GM06990 (cell line): ENCODE data around the gene RBM15B.

Source experiments
- DNase-seq: peaks from one replicate; pipeline ENCODE4 v3.0.0-alpha.2; 2011; ENCODE audit not compliant: insufficient read length; ENCODE audit errors: extremely low read depth
- H3K27me3 ChIP-seq: replicated peaks from 2 replicates; pipeline ENCODE4 v1.6.0; 2011; ENCODE audit warnings: low read length; ENCODE audit not compliant: control insufficient read depth, insufficient read depth
- H3K36me3 ChIP-seq: 2 replicates; pipeline ENCODE4 v1.5.1; 2011; ENCODE audit warnings: low read length; ENCODE audit not compliant: control insufficient read depth, insufficient read depth
- H3K4me3 ChIP-seq: replicated peaks from 2 replicates; pipeline ENCODE4 v1.5.1; 2011; ENCODE audit warnings: low read depth, mild to moderate bottlenecking, control low read depth, low read length
- TF ChIP-seq, protein P1 (sequence below): IDR thresholded peaks from 2 replicates; pipeline ENCODE4 v1.5.1; 2011; ENCODE audit warnings: low read length, control low read depth, mild to moderate bottlenecking, inconsistent platforms; ENCODE audit not compliant: insufficient read depth, poor library complexity, severe bottlenecking

The RBM15B gene, protein sequence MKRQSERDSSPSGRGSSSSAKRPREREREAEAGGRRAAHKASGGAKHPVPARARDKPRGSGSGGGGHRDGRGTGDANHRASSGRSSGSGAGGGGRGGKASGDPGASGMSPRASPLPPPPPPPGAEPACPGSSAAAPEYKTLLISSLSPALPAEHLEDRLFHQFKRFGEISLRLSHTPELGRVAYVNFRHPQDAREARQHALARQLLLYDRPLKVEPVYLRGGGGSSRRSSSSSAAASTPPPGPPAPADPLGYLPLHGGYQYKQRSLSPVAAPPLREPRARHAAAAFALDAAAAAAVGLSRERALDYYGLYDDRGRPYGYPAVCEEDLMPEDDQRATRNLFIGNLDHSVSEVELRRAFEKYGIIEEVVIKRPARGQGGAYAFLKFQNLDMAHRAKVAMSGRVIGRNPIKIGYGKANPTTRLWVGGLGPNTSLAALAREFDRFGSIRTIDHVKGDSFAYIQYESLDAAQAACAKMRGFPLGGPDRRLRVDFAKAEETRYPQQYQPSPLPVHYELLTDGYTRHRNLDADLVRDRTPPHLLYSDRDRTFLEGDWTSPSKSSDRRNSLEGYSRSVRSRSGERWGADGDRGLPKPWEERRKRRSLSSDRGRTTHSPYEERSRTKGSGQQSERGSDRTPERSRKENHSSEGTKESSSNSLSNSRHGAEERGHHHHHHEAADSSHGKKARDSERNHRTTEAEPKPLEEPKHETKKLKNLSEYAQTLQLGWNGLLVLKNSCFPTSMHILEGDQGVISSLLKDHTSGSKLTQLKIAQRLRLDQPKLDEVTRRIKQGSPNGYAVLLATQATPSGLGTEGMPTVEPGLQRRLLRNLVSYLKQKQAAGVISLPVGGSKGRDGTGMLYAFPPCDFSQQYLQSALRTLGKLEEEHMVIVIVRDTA

DNA sequence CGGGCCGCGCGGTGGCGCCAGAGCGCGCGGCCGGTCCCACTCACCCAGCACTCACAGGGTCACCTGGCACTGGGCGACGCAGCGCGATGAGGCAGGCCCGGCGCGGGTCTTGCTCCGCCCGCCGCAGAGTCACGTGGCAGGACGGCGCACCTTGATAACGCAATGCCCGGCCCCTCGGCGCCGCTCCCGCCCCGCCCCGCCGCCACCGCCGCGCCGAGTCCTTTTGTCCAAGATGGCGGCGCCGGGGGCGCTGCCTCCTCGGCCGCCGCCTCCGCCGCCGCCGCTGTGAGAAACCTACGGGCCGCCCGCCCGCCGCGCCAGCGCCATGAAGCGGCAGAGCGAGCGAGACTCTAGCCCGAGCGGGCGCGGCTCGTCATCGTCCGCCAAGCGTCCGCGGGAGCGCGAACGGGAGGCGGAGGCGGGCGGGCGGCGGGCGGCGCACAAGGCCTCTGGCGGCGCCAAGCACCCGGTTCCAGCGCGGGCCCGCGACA is at the start of gene RBM15B:
Gene RBM15B (plus strand): TSS at position 211 of the 491 bp plus-strand sequence. CDS start 115 bp downstream, at position 326.
- DNase-seq: peak; percentile 99
- Histone ChIP-seq H3K36me3 (peaks cover 46% of the 10 kb centered on the region), H3K4me3 (peak within 1 kb of the TSS; percentile 82), H3K27me3 (no peaks in the 10 kb centered on the region)
- TF ChIP-seq, protein P1, sequence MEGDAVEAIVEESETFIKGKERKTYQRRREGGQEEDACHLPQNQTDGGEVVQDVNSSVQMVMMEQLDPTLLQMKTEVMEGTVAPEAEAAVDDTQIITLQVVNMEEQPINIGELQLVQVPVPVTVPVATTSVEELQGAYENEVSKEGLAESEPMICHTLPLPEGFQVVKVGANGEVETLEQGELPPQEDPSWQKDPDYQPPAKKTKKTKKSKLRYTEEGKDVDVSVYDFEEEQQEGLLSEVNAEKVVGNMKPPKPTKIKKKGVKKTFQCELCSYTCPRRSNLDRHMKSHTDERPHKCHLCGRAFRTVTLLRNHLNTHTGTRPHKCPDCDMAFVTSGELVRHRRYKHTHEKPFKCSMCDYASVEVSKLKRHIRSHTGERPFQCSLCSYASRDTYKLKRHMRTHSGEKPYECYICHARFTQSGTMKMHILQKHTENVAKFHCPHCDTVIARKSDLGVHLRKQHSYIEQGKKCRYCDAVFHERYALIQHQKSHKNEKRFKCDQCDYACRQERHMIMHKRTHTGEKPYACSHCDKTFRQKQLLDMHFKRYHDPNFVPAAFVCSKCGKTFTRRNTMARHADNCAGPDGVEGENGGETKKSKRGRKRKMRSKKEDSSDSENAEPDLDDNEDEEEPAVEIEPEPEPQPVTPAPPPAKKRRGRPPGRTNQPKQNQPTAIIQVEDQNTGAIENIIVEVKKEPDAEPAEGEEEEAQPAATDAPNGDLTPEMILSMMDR: peak; percentile 92

GRCh38 chr3:51343918-51344687 is 47.0 kb upstream of the RBM15B start:
- no peaks in the 10 kb centered on the region for H3K36me3 ChIP-seq
- H3K27me3 ChIP-seq: no peaks in the 10 kb centered on the region
- DNase-seq: no peak
- H3K4me3 ChIP-seq: no peak overlapping the region
- TF ChIP-seq, protein P1: no peak

DNA sequence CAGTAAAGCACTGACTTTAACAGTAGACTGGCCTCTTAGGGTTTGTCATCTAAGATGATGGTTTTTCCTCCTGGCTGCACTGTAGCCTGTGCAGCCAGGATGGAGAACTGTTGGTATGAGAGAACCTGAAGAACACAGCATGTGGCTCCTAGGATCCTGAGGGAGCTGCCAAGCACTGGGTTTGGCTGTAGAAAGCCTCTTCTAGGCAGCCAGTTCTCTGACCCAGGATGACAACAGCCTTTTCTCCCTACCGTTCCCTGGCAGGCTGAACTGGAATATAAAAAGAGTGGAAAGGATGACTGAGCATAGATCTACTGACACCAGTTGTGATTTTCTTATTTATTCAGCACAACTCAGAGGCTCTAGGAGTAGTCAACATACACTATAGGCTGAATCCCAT is 40.3 kb upstream of the RBM15B start:
- TF ChIP-seq, protein P1: no peak
- no peak overlapping the region for H3K4me3 ChIP-seq
- no peaks in the 10 kb centered on the region for H3K36me3 ChIP-seq
- no peak for DNase-seq
- peaks cover 3% of the 10 kb centered on the region for H3K27me3 ChIP-seq

DNA sequence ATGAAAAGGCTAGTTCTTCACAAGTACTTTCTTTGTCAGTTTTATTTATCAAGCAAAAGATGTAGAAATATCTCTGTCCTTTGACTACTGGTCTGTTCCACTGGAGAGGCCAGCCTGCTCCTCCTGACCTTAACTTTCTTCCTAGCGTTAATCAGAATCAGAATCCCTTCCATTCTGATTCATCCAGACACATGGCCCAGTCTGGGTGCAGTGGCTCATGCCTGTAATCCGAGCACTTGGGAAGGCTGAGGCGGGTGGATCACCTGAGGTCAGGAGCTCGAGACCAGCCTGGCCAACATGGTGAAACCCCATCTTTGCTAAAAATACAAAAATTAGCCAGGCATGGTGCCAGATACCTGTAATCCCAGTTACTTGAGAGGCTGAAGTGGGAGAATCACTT is 38.0 kb upstream of the RBM15B start:
- DNase-seq: no peak
- Histone ChIP-seq H3K4me3 (no peak overlapping the region), H3K27me3 (peaks cover 3% of the 10 kb centered on the region), H3K36me3 (no peaks in the 10 kb centered on the region)
- TF ChIP-seq, protein P1: no peak

DNA sequence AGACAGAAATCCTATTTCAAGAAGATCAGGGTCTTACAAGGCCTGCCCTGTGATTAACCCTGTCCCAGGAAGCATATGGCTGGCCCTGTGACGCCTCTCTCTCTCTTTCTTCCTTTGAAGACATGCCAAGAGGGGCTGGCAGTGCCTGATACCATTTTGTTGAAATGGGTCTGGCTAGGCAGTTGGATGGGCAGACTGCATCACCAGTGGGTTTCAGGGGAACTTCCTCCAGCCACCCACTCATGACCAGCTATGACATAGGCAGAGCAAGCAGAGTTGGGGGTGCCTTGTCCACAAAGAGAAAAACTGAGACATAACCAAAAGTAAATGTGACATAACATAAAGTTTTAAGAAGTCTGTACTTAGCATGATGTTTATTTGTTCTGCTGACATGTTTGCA is 37.4 kb upstream of the RBM15B start:
- H3K36me3 ChIP-seq: no peaks in the 10 kb centered on the region
- no peak overlapping the region for H3K4me3 ChIP-seq
- DNase-seq: no peak
- TF ChIP-seq, protein P1: no peak
- H3K27me3 ChIP-seq: peaks cover 3% of the 10 kb centered on the region
